ENCODE results near the gene NCBP2L. TPM values are rescaled to one million over a fixed set of nuclear protein-coding genes. Genes with fewer than 3 reads are reported as not detected.

NCBP2L gene
- total RNA-seq, 1 donor from 2014 or later, result not detected

- intact Hi-C loops (cut with micrococcal nuclease), result no loop called here
- Histone ChIP-seq H3K27me3 (ENCODE audit: low read depth) (no peaks in the 10 kb centered on the region), H3K4me3 (no peak overlapping the region), H3K27ac (replicated peaks) (no peak overlapping the region), H3K4me1 (no peaks in the 10 kb centered on the region), H3K36me3 (no peaks in the 10 kb centered on the region), H3K9me3 (replicated peaks) (peaks cover 13% of the 10 kb centered on the region)
- TF ChIP-seq CTCF (IDR thresholded peaks at IDR 0.05; ENCODE audit: borderline replicate concordance), result no peak
- DNase-seq, result no peak
Observed at GRCh38 chrX:107818900-107819521, 41.5 kb downstream of the NCBP2L start.

DNA sequence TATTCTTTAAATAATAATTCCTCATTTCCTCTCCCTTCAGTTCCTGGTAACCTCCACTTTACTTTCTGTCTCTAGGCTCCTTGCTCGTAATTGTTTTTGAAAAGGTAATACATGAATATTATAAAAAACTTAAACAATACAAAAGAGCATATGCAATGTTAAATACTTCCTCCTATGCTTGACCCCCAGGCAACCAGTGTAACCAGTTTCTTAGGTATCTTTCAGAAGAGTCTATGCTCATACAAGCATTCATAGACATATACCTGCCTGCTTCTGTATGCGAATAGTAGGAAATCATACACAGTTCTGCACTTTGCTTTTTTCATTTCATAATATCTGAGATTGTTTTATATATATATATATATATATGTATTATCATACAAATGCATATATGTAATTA lies 45.5 kb downstream of the NCBP2L start:
- no peak overlapping the region for H3K27ac ChIP-seq (replicated peaks)
- no peaks in the 10 kb centered on the region for H3K4me1 ChIP-seq
- H3K9me3 ChIP-seq (replicated peaks), result peaks cover 13% of the 10 kb centered on the region
- DNase-seq, result no peak
- no peak for TF ChIP-seq CTCF (IDR thresholded peaks at IDR 0.05; ENCODE audit: borderline replicate concordance)
- H3K4me3 ChIP-seq, result no peak overlapping the region
- no peaks in the 10 kb centered on the region for H3K36me3 ChIP-seq
- no peaks in the 10 kb centered on the region for H3K27me3 ChIP-seq (ENCODE audit: low read depth)
- intact Hi-C loops (cut with micrococcal nuclease), result no loop called here

- H3K36me3 ChIP-seq, result no peaks in the 10 kb centered on the region
- H3K4me3 ChIP-seq, result no peak overlapping the region
- H3K27ac ChIP-seq (replicated peaks), result no peak overlapping the region
- H3K27me3 ChIP-seq (ENCODE audit: low read depth), result no peaks in the 10 kb centered on the region
- DNase-seq, result no peak
- H3K9me3 ChIP-seq (replicated peaks), result peaks cover 11% of the 10 kb centered on the region
- H3K4me1 ChIP-seq, result no peaks in the 10 kb centered on the region
- no peak for TF ChIP-seq CTCF (IDR thresholded peaks at IDR 0.05; ENCODE audit: borderline replicate concordance)
- intact Hi-C loops (cut with micrococcal nuclease), result no loop called here
Observed at GRCh38 chrX:107823456-107823855, 45.9 kb downstream of the NCBP2L start.

DNA sequence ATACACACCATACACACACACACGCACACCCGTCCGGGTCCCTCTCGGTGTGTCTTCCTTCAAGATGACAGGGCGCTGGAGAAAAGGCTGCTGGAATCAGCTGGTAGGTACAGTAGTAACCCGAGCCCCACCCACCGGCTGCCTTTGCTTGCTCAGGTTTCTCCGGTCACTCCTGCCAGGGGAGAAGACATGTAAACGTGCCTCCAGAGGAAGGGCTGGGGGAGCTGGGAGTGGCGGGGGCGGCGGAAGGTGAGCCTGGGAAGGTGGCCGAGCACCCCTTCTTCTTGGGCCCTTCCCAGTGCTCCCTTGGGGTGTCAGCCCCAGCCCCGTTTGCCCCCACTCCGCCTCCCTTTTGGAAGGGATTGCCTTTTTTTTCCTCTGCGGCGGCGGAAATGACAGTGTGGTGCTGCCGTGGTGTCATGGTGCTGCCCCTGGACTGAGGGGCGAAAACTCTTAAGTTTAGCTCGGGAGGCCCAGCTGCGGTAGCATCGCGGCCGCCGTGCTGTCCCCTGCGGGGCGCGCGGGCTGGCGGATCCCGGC lies 48.2 kb downstream of the NCBP2L start, which contains the start of gene MID2:
Gene MID2, plus strand, starts transcription at position 169 of the 540 bp plus-strand sequence. CDS start 561 bp downstream, outside the sequence.
- no peak for TF ChIP-seq CTCF (IDR thresholded peaks at IDR 0.05; ENCODE audit: borderline replicate concordance)
- peak within 1 kb of the TSS; percentile 70 for H3K4me3 ChIP-seq
- intact Hi-C loops (cut with micrococcal nuclease), result no loop called here
- H3K36me3 ChIP-seq, result no peaks in the 10 kb centered on the region
- no peaks in the 10 kb centered on the region for H3K27me3 ChIP-seq (ENCODE audit: low read depth)
- no peaks in the 10 kb centered on the region for H3K4me1 ChIP-seq
- H3K27ac ChIP-seq (replicated peaks), result peak within 1 kb of the TSS; percentile 90
- DNase-seq, result peak; percentile 24
- H3K9me3 ChIP-seq (replicated peaks), result no peaks in the 10 kb centered on the region

DNA sequence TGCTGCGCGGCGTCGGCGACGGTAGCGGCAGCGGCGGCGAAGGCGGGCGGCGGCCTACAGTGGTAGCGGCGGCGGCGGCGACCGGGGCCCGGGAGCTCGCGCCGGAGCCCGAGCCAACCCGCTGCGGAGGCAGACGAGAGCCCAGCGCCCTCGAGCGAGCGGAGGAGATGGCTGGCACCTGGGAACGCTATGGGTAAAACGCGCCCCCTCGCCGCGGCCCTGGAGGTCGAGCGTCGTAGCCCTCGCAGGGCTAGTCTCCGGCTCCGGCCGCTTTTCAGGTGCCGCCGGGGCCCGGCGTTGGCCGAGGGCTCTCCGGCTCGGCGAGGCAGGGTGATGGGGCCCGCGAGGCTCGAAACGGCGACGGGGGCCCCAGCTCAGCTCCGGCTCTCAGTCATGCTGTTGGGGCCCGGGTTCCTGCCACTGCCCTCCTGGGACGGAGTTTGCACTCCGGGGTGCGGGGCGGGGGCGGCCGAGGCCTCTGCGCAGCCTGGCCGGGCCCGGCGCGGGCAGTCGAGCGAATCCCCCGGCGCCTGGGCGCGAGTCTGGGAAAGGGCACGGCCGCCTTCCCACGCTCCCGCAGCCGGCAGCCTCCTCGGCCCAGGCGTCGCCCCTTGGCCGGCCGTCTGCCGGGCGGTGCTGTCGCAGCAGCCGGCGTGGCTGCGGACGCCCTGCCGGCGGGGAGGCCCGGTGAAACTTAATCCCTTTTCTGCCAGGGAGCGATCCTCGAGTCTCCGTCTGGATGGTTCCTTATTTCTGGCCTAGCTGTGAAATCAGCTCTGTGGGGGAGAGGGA lies 48.9 kb downstream of the NCBP2L start:
- intact Hi-C loops (cut with micrococcal nuclease), result no loop called here
- DNase-seq, result peak; percentile 25

More for the DNA sequence above, 48.9 kb downstream of the NCBP2L start:
- TF ChIP-seq CTCF (IDR thresholded peaks at IDR 0.05; ENCODE audit: borderline replicate concordance), result no peak
- Histone ChIP-seq H3K9me3 (replicated peaks) (no peaks in the 10 kb centered on the region), H3K27me3 (ENCODE audit: low read depth) (no peaks in the 10 kb centered on the region), H3K36me3 (no peaks in the 10 kb centered on the region), H3K27ac (replicated peaks) (peak overlapping the region; percentile 90), H3K4me3 (peak overlapping the region; percentile 70), H3K4me1 (no peaks in the 10 kb centered on the region)

All from left ventricle myocardium inferior (tissue), 1 donor.